Gastroesophageal sphincter (tissue), 3 donors: ENCODE data around the gene FBXW12.

Experiments used
- POLR2A ChIP-seq, 2 donors: fragments of 450-650 bp; IDR thresholded peaks; one replicate each; pipeline ENCODE4 v1.6.1; 2017; ENCODE audit warnings: antibody characterized with exemption in 2 of 2, mild to moderate bottlenecking in 2 of 2, moderate library complexity in 1 of 2
- TF ChIP-seq, protein P1 (sequence below), 4 experiments: fragments of 200-600 bp in 2 of 4; fragments of 450-650 bp in 2 of 4; sonication (generic) in 1 of 4; IDR thresholded peaks; one replicate each; pipeline ENCODE4 v1.5.1; 2017 to 2019; ENCODE audit warnings: antibody characterized with exemption in 4 of 4, mild to moderate bottlenecking in 2 of 4, moderate library complexity in 2 of 4

DNA sequence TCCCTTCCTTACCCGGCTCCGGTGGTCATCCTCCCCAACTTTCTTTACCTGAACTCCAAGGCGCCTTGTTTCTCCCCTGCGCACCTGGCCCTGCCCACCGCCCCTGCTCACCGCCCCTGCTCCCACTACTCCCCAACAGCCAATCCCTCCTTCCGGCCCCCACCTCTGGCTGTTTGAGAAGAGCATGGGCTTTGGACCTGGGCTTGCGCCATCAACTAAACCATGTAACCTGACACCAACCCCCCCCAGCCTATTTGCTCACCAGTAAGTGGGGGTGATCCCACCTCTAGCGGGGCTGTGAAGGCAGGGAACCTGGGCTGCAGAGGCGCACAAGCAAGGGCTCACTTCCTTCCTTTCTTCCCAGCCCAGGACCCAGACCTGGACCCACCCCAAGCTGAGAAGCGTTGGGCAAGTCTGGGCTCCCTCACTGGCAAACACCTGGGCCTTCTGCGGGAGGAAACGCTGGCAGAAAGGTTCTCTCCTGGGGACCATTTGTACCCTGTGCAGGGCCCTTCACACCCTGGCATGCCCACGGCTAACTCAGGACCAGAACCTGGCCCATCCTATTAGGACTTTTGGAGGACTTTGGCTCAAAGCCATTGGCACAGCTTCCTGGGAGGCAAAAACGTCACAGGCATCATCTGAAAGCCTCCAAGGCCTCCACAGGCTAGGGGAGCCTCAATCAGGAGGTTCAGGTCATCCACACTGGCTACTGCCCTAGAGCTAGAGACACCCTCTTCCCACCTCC, 58.1 kb downstream of the FBXW12 start, which contains the start of gene PLXNB1:
- TF ChIP-seq, protein P1, sequence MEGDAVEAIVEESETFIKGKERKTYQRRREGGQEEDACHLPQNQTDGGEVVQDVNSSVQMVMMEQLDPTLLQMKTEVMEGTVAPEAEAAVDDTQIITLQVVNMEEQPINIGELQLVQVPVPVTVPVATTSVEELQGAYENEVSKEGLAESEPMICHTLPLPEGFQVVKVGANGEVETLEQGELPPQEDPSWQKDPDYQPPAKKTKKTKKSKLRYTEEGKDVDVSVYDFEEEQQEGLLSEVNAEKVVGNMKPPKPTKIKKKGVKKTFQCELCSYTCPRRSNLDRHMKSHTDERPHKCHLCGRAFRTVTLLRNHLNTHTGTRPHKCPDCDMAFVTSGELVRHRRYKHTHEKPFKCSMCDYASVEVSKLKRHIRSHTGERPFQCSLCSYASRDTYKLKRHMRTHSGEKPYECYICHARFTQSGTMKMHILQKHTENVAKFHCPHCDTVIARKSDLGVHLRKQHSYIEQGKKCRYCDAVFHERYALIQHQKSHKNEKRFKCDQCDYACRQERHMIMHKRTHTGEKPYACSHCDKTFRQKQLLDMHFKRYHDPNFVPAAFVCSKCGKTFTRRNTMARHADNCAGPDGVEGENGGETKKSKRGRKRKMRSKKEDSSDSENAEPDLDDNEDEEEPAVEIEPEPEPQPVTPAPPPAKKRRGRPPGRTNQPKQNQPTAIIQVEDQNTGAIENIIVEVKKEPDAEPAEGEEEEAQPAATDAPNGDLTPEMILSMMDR (IDR thresholded peaks at IDR 0.05): no peak
- TF ChIP-seq POLR2A (IDR thresholded peaks at IDR 0.05): peak in 1 of 2 donors; percentile 33
